NCI-H2081 (cell line): ENCODE measurements around the gene ADGRG6.
"Not testable (repeated sequence)": the region's sequence is repeated elsewhere in the genome, so short reads cannot be mapped to it uniquely, and the experiment has no call there.

ENCODE experiments used
- DNase-seq, 2 experiments: peaks; one replicate each; lab custom pipeline; 2025; lab: John Stamatoyannopoulos, UW

The ADGRG6 gene

DNA sequence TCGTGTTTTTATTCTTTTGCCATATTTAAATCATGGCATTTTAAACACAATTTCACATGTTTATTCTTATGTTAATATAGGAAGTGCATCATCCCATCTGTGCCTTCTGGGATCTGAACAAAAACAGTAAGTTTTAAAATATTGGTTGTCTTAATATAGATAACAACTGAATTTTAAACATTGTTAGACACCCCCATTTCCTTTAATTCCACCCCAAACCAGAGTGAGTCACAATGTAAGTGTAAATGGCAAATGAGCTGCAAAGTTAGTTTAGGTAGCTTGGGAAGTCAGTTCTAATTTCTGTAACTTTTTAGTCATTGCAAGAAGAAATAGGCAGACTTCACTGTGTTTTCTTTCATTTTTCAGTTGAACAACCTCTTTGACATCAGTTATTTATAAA is 108.0 kb downstream of the ADGRG6 start:
- no peak for DNase-seq

DNA sequence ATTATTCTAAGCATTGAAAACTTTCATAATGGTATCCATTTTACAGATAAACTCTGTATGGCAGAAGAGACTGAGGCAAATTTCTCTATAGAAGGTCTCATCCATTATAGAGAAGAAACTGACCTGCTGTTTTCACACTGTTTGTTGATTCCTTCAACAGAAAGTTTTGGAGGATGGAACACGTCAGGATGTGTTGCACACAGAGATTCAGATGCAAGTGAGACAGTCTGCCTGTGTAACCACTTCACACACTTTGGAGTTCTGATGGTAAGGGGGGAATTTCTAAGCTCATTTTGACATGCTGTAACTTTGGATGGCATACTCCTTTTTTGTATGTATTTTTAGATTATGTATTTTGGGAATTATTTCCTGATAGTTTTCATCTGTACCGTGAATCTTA is 109.3 kb downstream of the ADGRG6 start:
- DNase-seq: no peak

DNA sequence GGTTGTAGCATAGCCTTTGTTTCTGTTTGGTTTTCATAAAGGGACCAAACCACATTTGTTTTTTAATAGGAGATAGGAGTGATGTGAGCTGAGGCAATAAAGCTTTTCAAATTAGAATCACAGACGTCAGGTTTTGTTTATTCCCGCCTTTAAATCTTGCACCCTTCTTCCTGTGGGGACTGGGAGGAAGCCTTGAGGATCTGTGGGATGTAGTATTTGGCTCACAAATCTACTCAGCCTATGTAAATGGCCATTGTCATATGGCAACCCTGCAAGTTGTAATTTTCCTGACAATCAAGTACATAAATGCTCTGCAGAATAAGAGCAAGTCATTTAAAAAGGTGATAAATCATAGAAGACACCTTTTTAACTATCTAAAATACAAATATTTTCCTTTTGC is 110.4 kb downstream of the ADGRG6 start:
- DNase-seq: peak in 1 of 2 experiments; percentile 11

DNA sequence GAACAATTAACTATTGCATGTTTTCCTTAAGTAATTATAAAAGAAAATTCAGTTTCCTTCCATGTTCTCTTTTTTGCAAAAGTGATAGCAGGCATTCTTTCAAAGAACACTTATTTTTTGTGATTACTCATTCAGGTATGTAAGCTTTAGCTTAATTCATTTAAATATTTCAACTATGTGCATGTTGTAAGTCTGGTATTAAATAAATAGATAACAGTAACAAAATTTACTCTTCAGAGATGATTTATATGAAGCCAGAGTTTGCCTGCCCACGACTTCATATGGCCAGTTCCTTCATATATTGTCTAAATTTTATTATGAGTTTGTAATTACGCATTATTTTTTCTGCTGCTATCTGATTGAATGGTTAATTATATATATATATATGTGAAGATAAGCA is 110.9 kb downstream of the ADGRG6 start:
- no peak for DNase-seq

DNA sequence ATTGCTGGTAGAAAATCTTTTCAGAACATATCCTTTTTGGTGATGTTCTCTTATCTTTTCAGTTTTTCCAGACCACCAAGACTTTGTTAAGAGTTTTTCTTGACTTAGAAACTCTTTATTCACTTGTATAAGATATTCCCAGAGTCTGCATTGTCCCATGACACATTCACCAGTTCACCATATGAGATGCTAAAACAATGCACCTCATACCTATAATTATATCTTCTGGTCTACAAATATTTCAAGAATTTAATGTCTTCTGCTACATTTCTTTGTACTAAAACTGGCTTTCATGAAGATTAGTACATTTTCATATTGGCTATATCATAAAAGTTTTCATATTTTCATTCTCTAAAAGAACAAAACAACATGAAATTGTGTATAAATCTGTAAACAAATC is 111.3 kb downstream of the ADGRG6 start:
- DNase-seq: no peak

DNA sequence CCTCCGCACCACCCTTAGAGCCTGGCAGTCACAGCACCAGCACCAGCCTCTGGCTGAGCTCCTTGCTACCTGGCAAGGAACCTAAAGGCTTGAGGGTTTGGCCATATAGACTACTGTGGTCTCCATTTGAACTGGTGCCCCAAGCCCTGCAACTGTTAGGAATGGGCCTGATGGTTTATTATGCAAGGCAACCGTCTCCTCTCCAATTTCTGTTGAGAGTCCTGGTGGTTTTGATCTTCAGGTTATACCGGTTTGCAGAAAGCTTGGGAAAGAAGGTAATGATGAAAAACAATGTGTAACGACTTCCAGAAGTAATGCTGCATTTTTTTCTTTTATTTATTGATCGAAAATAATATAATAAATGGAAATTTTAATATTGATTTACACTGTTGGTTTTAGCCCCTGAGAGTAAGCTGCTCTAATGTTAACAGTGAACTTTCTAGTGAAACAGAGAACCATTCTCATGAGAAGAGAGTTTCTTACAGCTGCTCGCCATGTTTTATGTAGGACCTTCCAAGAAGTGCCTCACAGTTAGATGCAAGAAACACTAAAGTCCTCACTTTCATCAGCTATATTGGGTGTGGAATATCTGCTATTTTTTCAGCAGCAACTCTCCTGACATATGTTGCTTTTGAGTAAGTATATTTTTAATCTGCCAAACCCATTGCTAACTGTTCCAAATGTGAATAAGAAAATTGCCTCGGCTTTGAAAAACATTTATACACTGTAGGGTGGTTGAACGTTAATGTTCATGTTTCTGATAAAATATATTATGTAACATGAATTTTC is 112.8 kb downstream of the ADGRG6 start:
- no peak for DNase-seq

DNA sequence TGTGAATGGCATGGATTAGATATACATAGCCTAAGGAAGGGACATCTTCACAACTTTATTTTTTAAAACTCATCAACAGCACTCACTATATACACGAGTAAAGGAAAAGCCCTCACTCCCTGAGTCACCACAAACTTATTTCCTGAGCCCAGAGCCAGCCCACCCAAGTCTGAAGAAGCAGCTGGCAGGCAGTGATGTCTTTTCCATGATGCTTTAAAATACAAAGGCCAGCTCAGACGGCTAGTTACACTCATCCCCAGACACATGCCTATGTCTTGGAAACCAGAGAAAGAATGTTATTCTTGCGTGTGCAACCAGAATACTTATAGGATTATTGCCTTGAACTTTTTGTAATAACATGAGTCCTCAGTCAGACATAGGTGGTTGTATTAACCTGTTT is 114.4 kb downstream of the ADGRG6 start:
- no peak for DNase-seq

DNA sequence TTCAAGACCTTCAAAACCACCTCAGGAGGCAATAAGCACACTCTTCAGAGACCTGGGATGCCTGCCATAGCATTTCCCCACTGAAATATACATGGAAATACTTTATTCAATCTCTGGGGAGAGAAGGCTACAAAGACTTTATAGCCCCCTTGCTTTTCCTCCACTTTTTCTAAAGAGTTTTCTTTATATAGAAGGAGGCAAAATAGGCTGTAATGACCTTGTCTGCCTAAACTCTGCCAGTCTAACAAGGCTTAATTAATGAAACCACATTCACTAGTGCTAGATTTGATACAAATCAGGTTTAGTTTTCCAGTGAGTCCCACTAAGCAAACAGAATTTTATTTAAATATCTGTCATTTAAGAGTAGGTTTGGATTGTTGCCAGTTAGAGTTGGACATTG is 114.9 kb downstream of the ADGRG6 start:
- DNase-seq: no peak

DNA sequence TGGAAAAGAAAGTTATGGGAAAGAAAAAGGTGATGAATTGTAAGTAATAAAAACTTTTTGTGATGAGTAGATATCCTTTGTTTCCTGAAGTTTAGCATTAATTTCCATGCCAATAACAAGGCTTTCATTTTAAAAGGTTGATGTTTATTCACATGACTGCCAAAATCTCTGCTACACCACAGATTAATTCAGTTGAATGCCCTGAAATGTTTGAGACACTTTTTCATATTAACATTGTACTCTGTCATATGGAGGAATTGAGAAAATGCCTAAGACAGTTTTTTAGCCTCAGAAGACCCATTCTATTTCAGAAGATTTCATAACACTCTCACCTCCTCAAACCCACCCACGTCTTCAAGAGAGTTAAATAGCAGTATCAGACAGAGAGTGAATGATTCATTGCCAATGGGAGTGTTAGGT is 115.5 kb downstream of the ADGRG6 start:
- no peak for DNase-seq

DNA sequence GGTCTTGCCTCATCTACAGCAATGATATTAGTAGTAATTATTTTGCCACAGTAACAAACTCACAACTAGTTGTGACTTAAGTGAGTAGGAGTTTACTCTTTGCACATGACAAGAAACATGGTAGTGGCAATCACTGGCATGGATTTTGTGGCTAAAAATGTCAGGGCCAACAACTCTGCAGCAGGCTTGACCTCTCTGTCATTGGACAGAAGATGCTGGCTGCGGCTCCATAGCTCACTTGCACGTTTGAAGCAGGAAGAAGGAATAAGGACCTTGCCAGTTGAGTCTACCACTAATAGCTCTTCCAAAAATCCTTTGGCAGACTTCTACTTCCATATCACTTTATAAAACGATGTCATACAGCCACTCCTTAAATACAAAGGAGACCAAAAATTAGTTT is 117.3 kb downstream of the ADGRG6 start:
- DNase-seq: no peak

DNA sequence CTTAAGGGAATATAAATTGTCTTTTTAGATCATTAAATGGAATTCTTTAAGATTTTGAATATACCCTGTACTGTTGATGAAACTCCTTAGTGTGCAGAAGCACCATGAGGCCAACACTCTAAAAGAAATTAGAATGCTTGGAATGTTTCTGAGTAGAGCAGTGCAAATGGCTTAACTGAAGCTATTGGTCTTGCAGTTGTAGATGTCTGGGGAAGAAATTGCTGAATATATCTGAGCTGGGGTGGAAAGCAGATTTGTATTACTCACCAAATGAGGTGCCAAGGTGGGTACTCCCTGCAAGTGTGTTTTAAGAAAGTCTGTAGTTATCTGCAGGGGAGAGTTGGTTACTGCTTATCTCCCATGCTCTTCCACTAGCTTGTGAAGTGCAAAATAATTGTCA is 119.0 kb downstream of the ADGRG6 start:
- no peak for DNase-seq

DNA sequence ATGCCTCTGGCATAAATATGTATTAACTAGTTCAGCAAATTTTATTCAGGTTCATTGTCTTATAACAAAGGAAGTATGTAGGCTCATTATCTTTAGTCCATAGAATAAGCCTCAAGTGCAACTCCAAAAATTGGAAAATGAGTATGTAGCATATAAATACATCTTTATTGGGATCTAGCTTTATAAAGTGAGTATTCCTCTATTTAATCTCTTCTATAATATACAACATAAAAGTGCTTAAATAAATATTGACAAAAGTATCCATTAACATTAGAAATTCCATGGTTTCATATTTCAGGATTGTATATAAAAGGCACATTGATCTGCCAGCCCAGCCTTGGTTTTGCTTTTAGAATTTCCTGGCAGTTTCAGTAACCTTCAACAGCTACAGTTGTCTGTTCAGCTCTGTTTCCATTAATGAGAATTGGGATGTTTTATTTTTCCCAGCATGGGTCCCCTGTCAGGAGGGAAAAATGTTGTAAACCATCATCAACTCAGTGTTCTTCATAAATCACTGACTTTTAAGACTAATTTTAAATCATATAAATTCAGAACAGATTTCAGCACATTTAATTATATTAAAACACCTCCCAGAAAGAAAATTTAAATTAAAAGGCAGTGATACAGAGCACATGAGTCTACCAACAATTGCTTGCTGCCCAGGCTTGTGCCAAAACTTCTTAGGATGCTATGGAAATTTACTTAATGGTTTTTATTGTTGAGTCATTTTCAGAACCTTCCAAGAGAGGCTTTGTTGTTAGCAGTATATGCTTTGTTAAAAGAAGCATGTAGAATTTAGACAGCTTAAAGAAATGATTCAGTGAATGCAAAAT is 119.7 kb downstream of the ADGRG6 start:
- peak in 1 of 2 experiments; percentile 2 for DNase-seq

DNA sequence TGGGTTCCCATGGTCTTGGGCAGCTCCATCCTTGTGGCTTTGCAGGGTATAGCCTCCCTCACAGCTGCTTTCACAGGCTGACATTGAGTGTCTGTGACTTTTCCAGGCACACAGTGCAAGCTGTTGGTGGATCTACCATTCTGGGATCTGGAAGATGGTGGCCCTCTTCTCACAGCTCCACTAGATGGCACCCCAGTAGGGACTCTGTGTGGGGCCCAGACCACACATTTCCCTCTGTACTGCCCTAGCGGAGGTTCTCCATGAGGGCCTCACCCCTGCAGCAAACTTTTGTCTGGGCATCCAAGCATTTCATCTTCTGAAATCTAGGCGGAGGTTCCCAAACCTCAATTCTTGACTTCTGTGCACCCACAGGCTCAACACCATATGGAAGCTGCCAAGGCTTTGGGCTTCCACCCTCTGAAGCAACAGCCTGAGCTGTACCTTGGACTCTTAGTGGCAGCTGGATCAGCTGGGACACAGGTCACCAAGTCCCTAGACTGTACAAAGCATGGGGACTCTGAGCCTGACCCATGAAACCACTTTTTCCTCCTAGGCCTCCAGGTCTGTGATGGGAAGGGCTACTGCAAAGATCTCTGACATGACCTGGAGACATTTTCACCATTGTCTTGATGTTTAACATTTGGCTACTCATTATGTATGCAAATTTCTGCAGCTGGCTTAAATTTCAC is 124.8 kb downstream of the ADGRG6 start:
- DNase-seq: not testable (repeated sequence)

DNA sequence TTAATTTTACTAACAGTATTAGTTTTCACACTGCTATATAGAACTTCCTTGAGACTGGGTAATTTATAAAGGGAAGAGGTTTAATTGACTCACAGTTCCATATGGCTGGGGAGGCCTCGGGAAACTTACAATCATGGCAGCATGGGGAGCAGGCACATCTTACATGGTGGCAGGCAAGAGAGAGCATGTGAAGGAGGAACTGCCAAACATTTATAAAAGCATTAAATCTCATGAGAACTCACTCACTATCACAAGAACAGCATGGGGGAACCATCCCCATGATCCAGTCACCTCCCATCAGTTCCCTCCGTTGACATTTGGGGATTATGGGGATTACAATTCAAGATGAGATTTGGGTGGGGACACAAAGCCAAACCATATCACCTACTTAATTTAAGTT is 126.7 kb downstream of the ADGRG6 start:
- not testable (repeated sequence) for DNase-seq

DNA sequence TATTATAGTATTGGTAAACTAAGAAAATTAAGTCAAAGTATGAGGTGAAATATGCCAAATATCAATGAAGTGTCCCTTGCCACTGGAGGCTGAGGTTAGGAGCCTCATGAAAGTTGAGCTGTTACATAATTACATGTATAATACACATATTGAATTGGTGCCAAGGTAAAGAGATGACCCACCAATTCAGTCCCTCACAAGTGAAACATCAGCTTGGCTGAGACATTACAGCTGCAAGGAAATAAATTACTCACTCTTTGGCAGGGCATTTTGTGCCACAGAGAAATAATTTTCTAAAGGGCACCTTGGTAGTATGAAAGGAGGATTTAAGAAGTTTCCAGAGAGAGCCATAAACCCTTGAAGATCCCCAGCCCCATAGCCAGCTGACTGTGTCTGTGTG is 127.4 kb downstream of the ADGRG6 start:
- DNase-seq: peak in 1 of 2 experiments; percentile 1

DNA sequence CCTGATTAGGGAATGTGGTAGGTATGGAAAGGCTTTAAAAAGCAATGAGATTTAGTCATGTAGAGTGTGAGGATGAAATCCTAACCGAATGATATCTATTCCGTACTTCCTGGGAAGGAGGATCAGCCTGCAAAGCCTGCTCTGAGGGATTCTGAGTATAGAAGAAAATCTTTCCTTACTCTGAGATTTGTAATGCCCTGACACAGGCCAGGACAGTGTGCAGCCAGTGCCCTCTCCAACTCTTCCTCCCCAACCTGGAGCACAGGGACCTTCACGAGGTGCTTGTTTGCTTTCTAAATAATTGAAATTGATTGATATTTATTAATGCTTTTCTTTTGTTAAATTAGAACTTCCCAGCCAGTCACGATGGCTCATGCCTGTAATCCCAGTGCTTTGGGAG is 131.6 kb downstream of the ADGRG6 start:
- DNase-seq: no peak

DNA sequence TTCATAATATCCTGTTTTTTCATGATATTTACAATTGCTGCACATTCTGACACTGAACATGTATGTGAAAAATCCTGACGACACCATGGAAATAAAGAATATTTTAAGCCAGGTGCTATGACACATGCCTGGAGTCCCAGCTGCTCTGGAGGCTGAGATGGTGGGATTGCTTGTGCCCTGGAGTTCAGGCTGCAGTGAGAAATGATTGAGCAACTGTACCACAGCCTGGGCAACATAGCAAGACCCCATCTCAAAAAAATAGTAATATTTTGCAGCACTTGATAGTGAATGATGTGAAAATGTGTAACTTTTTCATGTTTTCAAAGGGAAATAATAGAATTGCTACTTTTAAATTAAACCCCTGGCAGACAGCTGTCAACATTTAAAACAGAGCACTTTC is 137.1 kb downstream of the ADGRG6 start:
- no peak for DNase-seq

DNA sequence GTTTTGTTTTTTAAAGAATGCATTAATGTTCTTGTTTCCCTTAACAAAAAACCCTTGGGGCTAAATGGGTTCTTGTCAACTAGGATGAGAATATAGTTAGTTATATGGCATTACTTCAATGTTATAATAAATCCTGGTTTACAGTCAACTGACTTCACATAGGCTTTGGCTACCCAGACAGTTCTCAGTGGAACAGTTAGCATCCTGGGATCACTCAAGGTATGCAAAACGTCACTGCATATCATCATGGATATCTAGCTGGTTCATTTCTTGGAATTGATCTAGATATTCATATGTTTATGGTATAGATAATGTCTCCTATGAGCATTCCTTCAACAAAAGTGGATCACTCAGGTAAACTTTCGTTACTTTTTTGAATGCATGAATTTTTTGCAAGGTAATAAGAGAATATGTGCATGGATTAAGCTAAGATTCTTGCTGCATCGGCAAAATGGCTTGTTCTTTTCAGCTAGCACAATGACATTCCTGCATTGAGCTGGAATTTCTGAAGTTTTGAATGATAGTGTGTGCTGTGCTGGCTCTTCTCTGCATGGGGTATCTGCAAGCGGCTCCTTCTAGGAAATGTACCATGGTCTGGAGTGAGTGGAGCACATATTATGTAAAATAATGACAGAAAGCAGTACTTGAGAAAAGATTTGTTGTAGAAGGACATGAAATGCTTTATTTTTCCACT is 138.9 kb downstream of the ADGRG6 start:
- no peak for DNase-seq

DNA sequence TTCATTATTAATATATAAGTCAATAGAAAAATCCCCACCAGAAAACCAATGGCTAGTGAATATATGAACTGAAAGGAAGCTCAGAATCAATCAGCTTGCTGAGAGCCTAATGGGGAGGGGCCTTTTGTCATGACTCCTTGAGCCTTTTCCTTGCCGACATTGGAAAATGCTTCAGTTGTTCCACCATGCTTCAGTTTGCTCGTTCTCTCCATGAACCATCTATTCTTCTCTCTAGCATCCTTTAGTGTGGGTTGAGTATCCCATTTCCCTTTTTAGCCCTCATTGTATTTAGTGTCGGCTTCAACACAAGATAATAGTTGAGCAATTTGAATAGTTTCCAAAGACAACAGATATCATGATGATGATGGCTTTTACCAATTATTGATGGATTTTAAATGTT is 139.9 kb downstream of the ADGRG6 start:
- no peak for DNase-seq

DNA sequence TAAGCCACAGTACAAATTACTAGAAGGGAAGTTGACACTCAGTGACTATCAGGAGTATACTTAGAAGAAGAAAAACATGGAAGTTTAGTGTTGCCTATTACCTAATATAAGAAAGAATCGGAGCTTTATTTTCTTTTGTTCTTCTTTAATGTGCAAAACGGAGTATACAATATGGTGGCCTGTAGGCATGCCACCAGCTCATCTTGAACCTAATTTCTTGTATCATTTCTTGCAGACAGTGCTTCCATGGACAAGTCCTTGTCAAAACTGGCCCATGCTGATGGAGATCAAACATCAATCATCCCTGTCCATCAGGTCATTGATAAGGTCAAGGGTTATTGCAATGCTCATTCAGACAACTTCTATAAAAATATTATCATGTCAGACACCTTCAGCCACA is 141.3 kb downstream of the ADGRG6 start:
- DNase-seq: no peak

DNA sequence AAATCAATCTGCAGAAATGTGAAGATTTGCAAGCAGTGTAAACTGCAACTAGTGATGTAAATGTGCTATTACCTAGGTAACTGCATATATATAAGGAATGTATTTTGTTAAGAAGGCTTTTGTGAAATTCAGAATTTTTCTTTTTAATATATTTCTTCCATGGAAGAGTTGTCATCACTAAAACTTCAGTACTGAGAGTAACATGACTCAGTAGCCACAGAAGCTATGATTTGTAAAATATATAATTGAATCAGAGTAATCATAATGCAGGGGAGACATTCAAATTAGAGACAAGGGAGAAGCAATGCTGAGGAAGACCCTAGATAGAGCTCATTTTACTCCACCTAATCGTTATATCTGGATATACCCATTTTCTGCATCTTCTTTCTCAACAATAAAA is 141.7 kb downstream of the ADGRG6 start:
- DNase-seq: no peak

DNA sequence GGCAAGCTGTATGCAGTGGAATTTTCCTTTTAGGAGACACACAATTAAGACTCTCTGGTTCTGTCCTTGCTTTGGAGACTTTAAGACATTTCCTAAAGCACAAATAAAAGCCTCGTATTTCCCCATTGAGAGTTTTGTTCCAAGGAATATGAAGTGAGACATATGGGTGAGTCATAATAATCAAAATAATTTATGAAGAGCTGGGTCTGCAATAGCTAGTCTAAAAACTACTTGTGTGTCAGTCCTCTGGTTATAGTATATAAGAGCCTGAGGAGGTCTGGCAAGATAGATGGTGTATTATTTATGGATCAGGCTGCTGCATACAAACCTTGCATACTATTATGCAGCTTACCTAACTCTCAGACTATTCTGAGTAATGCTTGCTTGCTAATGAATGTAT is 142.6 kb downstream of the ADGRG6 start:
- no peak for DNase-seq
